ENCODE measurements around the gene TBC1D2. TPM values are rescaled to one million over a fixed set of nuclear protein-coding genes. Genes with fewer than 3 reads are reported as not detected.
A peak's percentile ranks its signal among the peaks of the same experiment; 100 is the strongest.

TBC1D2 gene
- total RNA-seq, 1 donor from 2014 or later, result 20.2 TPM

- peak; percentile 5 for DNase-seq (ENCODE audit: low read depth)
These were observed 13.8 kb downstream of the TBC1D2 start for GRCh38 chr9:98241357-98242300.

- no peak for DNase-seq (ENCODE audit: low read depth)
These were observed 15.0 kb downstream of the TBC1D2 start for GRCh38 chr9:98240475-98240874.

- no peak for DNase-seq (ENCODE audit: low read depth)
These were observed 18.5 kb downstream of the TBC1D2 start for GRCh38 chr9:98236901-98237487.

- DNase-seq (ENCODE audit: low read depth), result no peak
These were observed 20.3 kb downstream of the TBC1D2 start for GRCh38 chr9:98235126-98235525.

- no peak for DNase-seq (ENCODE audit: low read depth)
These were observed 21.1 kb downstream of the TBC1D2 start for GRCh38 chr9:98234245-98234825.

- DNase-seq (ENCODE audit: low read depth), result peak; percentile 33
These were observed 22.5 kb downstream of the TBC1D2 start for GRCh38 chr9:98232926-98233325.

- DNase-seq (ENCODE audit: low read depth), result peak; percentile 66
These were observed 23.5 kb downstream of the TBC1D2 start for GRCh38 chr9:98231770-98232478.

GRCh38 chr9:98230789-98231188, 24.7 kb downstream of the TBC1D2 start:
- DNase-seq (ENCODE audit: low read depth), result no peak

GRCh38 chr9:98230304-98230703, 25.1 kb downstream of the TBC1D2 start:
- DNase-seq (ENCODE audit: low read depth), result no peak

- DNase-seq (ENCODE audit: low read depth), result no peak
These were observed 25.8 kb downstream of the TBC1D2 start for GRCh38 chr9:98229620-98230019.

GRCh38 chr9:98229090-98229395, 26.4 kb downstream of the TBC1D2 start:
- DNase-seq (ENCODE audit: low read depth), result no peak

GRCh38 chr9:98228392-98229089, 26.9 kb downstream of the TBC1D2 start:
- DNase-seq (ENCODE audit: low read depth), result no peak

- no peak for DNase-seq (ENCODE audit: low read depth)
These were observed 27.6 kb downstream of the TBC1D2 start for GRCh38 chr9:98227883-98228282.

- peak; percentile 88 for DNase-seq (ENCODE audit: low read depth)
These were observed 28.5 kb downstream of the TBC1D2 start for GRCh38 chr9:98226957-98227356.

GRCh38 chr9:98226516-98226915, 28.9 kb downstream of the TBC1D2 start:
- DNase-seq (ENCODE audit: low read depth), result no peak

GRCh38 chr9:98225015-98225442, 30.4 kb downstream of the TBC1D2 start:
- DNase-seq (ENCODE audit: low read depth), result no peak

GRCh38 chr9:98222885-98223691, 32.4 kb downstream of the TBC1D2 start:
- peak; percentile 99 for DNase-seq (ENCODE audit: low read depth)

- DNase-seq (ENCODE audit: low read depth), result no peak
These were observed 34.5 kb downstream of the TBC1D2 start for GRCh38 chr9:98220911-98221310.

- DNase-seq (ENCODE audit: low read depth), result no peak
These were observed 35.6 kb downstream of the TBC1D2 start for GRCh38 chr9:98219794-98220370.

- DNase-seq (ENCODE audit: low read depth), result no peak
These were observed 36.1 kb downstream of the TBC1D2 start for GRCh38 chr9:98219364-98219716.

Measured in myocyte (in vitro differentiated cells).